Fibroblast of lung (primary cell): ENCODE measurements around the gene PRKCA. TPM values are rescaled to one million over a fixed set of nuclear protein-coding genes. Genes with fewer than 3 reads are reported as not detected.

Source experiments
- DNase-seq, 2 donors: peaks; one replicate each; pipeline versions ENCODE4 v3.0.0 to v3.0.0-alpha.2; 2010; ENCODE audit warnings: low read depth in 2 of 2
- H2AFZ ChIP-seq: 2 replicates; pipeline ENCODE4 v1.5.1; 2012; ENCODE audit warnings: low read length, control low read depth, inconsistent platforms
- H3K27ac ChIP-seq: 2 replicates; pipeline ENCODE4 v1.5.1; 2011; ENCODE audit warnings: low read length, control low read depth; ENCODE audit not compliant: insufficient read depth
- H3K27me3 ChIP-seq: 2 replicates; pipeline ENCODE4 v1.5.1; 2011; ENCODE audit warnings: mild to moderate bottlenecking, low read length; ENCODE audit not compliant: control insufficient read depth, insufficient read depth
- H3K36me3 ChIP-seq: 2 replicates; pipeline ENCODE4 v1.5.1; 2011; ENCODE audit warnings: low read length; ENCODE audit not compliant: control insufficient read depth, insufficient read depth
- H3K4me1 ChIP-seq: 2 replicates; pipeline ENCODE4 v1.5.1; 2011; ENCODE audit warnings: low read length; ENCODE audit not compliant: control insufficient read depth, insufficient read depth; ENCODE audit errors: extremely low read depth
- H3K4me2 ChIP-seq: 2 replicates; pipeline ENCODE4 v1.5.1; 2011; ENCODE audit warnings: low read length, control low read depth; ENCODE audit not compliant: insufficient read depth; ENCODE audit errors: extremely low read depth
- H3K4me3 ChIP-seq, 4 experiments: fragments of 200-600 bp in 1 of 4; sonication (generic) in 1 of 4; replicated peaks in 1 of 4; 2 replicates each; pipeline ENCODE4 v1.5.1; 2011 to 2016; ENCODE audit warnings: low read length in 4 of 4, low read depth in 3 of 4, mild to moderate bottlenecking in 3 of 4, control low read depth in 2 of 4, inconsistent platforms in 1 of 4, mixed read lengths in 1 of 4; ENCODE audit not compliant: insufficient read depth in 1 of 4; ENCODE audit errors: control extremely low read depth in 1 of 4
- H3K79me2 ChIP-seq: 2 replicates; pipeline ENCODE4 v1.5.1; 2012; ENCODE audit warnings: mild to moderate bottlenecking, low read length, inconsistent platforms; ENCODE audit not compliant: control insufficient read depth, insufficient read depth
- H3K9ac ChIP-seq: 2 replicates; pipeline ENCODE4 v1.5.1; 2011; ENCODE audit warnings: mild to moderate bottlenecking, low read length, control low read depth; ENCODE audit not compliant: insufficient read depth
- H3K9me3 ChIP-seq: 2 replicates; pipeline ENCODE4 v1.5.1; 2012; ENCODE audit warnings: low read depth, low read length; ENCODE audit not compliant: control insufficient read depth, insufficient read depth
- H4K20me1 ChIP-seq: 2 replicates; pipeline ENCODE4 v1.5.1; 2011; ENCODE audit warnings: low read length; ENCODE audit not compliant: control insufficient read depth, insufficient read depth; ENCODE audit errors: extremely low read depth
- CTCF ChIP-seq, 2 donors: IDR thresholded peaks in 1 of 2; conservative IDR thresholded peaks in 1 of 2; 1 replicate in 1 of 2; 2 replicates in 1 of 2; pipeline ENCODE4 v1.5.1; 2011 to 2012; ENCODE audit warnings: low read length in 2 of 2, control low read depth in 1 of 2, inconsistent platforms in 1 of 2, low read depth in 1 of 2, mild to moderate bottlenecking in 1 of 2
- EZH2 ChIP-seq: IDR thresholded peaks from 2 replicates; pipeline ENCODE4 v1.5.1; 2012; ENCODE audit warnings: low read length, control low read depth, mild to moderate bottlenecking; ENCODE audit errors: missing control alignments
- polyA plus RNA-seq, 2 donors: library from polyadenylated mRNA; depleted of rRNA in 1 of 2; stranded (reverse) in 1 of 2; unstranded in 1 of 2; fragments of >200 nt; gene quantifications; 2 replicates each; pipeline ENCODE4 v1.2.1, GENCODE V29; 2011 to 2012; ENCODE audit warnings: missing spikeins in 1 of 2
- total RNA-seq: library from RNA; depleted of rRNA; stranded (reverse); fragments of >200 nt; gene quantifications from 2 replicates; pipeline ENCODE4 v1.2.1, GENCODE V29; 2014

Gene PRKCA
- total and polyA plus RNA-seq, 2 donors (not counting 1 experiment from before 2014, with no cell fraction given) = 34.0 to 74.2 TPM

GRCh38 chr17:66367107-66367506, 64.7 kb downstream of the PRKCA start:
- no peak overlapping the region for H3K9ac ChIP-seq
- no peak overlapping the region for H3K27ac ChIP-seq
- no peaks in the 10 kb centered on the region for H3K27me3 ChIP-seq
- H3K4me3 ChIP-seq = no peak overlapping the region
- peaks cover 60% of the 10 kb centered on the region for H3K79me2 ChIP-seq
- no peaks in the 10 kb centered on the region for H3K4me1 ChIP-seq
- H4K20me1 ChIP-seq = no peaks in the 10 kb centered on the region
- TF ChIP-seq EZH2 = no peak
- H3K36me3 ChIP-seq = peaks cover 3% of the 10 kb centered on the region
- DNase-seq = no peak
- H3K4me2 ChIP-seq = no peak overlapping the region
- no peak overlapping the region for H2AFZ ChIP-seq
- no peaks in the 10 kb centered on the region for H3K9me3 ChIP-seq

GRCh38 chr17:66369830-66370229, 67.4 kb downstream of the PRKCA start:
- Histone ChIP-seq H3K79me2 (peaks cover 51% of the 10 kb centered on the region), H3K27ac (no peak overlapping the region), H3K9ac (no peak overlapping the region), H3K4me3 (no peak overlapping the region), H4K20me1 (no peaks in the 10 kb centered on the region), H3K4me2 (no peak overlapping the region), H3K4me1 (no peaks in the 10 kb centered on the region), H3K27me3 (no peaks in the 10 kb centered on the region), H2AFZ (no peak overlapping the region), H3K9me3 (no peaks in the 10 kb centered on the region), H3K36me3 (peaks cover 3% of the 10 kb centered on the region)
- DNase-seq = no peak
- TF ChIP-seq CTCF (conservative IDR thresholded peaks at IDR 0.05 in 1 of 2, IDR thresholded peaks at IDR 0.05 in 1 of 2; ENCODE audit: low read depth in 1 of 2, low read length in 2 of 2) (no peak), EZH2 (no peak)

- Histone ChIP-seq H4K20me1 (no peaks in the 10 kb centered on the region), H3K27me3 (no peaks in the 10 kb centered on the region), H3K9me3 (no peaks in the 10 kb centered on the region), H3K36me3 (peaks cover 3% of the 10 kb centered on the region), H3K4me2 (no peak overlapping the region), H3K4me1 (no peaks in the 10 kb centered on the region), H3K79me2 (peaks cover 55% of the 10 kb centered on the region), H3K4me3 (no peak overlapping the region), H3K9ac (no peak overlapping the region), H3K27ac (no peak overlapping the region), H2AFZ (no peak overlapping the region)
- no peak for DNase-seq
- TF ChIP-seq CTCF (conservative IDR thresholded peaks at IDR 0.05 in 1 of 2, IDR thresholded peaks at IDR 0.05 in 1 of 2; ENCODE audit: low read depth in 1 of 2, low read length in 2 of 2) (no peak), EZH2 (no peak)
Observed at GRCh38 chr17:66371561-66371960, 69.1 kb downstream of the PRKCA start.
